Stimulated activated CD8-positive, alpha-beta memory T cell treated with anti-CD3 and anti-CD28 coated beads, Interleukin-4, amount 100 ng/mL, for 48 hours (primary cell): ENCODE measurements around the gene ABHD12.
"Not testable (repeated sequence)": the region's sequence is repeated elsewhere in the genome, so short reads cannot be mapped to it uniquely, and the experiment has no call there.

Source experiments
- DNase-seq: peaks from one replicate; pipeline ENCODE4 v3.0.0-alpha.2; 2020

ABHD12 gene

DNA sequence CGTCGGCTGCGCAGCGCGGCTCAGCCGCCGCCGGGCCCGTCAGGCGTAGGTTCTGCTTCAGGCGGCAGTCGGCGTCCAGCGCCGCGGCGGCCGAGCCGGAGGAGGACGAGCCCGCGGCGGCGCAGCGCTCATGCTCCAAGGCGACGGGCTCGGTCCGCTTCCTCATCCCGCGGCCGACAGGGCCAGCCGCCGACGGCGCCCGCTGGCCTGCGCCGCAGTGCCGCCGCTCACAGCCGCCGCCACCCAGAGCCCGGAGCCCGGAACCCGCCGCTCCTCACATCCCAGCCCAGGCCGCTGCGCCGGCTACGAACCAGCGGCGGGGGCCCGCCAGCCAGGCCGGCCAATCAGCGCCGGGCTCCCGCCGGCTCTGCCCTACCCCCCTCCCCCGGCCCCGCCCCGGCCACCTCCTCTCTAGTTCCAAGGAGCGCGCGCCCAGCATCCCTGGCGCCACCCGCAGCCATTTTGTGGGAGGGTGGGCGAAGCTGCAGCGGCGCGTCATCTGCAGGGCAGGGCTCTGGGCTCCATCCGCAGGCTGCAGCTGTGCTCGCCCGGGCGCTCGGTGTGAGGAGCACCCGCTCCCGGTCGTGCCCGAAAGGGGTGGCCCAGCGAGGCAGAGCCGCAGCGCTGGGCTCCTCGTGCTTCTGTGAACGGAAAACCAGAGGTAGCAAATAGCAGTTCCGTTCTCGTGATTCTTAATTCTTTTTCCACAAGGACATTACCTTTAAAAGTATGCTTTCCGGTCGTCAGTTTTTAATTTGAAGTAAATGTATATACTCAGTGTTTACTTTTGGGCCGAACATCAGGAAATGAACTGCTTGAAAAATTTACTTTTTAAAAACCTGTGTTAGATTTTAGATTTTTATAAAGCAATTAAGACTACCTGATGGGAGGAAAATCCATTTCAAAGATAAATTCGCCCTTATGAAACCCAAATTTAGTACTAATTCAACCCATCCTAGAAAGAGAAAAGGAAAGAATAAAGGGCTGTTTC, at the start of gene ABHD12:
TSS of gene ABHD12 (minus strand) at position 298 of the 991 bp plus-strand sequence. CDS start at position 166, 132 bp downstream.
- peak; percentile 94 for DNase-seq

DNA sequence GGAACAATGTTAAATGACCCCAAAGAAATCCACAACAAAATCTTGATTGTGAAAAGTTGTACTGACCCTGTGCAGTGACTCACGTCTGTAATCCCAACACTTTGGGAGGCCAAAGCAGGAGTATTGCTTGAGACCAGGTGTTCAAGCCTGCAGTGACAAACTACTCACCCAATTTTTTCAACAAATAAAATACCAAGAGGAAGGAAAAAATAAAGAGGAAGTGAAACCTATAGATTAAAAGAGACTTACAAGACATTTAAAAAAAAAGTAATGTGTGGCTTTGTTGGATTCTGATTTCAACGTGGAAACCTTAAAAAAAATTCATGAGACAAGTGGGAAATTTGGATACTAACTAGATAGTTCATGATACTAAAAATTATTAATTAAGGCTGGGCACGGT, 48.7 kb upstream of the ABHD12 start:
- DNase-seq: no peak

DNA sequence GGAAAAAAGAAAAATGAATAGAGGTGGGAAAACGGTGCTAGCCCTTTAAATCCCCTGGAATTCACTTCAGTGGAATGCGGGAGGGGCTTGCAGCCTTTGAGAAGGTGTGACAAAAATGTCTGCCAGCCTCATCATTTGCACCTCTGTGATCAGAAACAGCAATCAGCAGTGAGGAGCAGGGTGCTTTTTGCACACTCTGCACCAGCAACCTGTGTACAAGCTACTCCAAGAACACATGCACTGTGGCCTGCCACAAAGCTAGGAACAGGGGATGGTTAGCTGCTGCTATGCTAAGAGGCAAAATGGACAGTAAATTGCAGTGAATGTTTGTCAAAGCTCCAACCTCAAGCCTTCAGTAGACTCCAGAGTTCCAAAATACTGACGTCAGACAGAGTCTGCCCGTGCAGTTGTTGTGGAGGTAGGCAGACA, 46.5 kb upstream of the ABHD12 start:
- DNase-seq: no peak

DNA sequence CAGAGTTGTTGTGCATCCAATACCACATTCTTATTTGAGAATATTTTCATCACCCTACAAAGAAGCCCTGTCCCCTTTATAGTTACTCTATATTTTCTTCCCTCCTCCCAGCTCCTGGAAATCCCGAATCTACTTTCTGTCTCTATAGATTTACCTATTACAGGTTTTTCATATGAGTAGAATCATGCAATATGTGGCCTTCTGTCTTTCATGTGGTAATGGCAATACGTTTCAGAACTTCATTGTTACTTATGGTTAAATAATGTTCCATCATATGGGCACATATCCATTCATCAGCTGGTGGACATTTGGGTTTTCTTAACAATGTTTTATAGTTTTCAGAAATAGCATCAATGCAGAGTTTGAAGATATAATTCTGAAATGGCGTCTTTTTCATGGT, 33.9 kb upstream of the ABHD12 start:
- DNase-seq: no peak

DNA sequence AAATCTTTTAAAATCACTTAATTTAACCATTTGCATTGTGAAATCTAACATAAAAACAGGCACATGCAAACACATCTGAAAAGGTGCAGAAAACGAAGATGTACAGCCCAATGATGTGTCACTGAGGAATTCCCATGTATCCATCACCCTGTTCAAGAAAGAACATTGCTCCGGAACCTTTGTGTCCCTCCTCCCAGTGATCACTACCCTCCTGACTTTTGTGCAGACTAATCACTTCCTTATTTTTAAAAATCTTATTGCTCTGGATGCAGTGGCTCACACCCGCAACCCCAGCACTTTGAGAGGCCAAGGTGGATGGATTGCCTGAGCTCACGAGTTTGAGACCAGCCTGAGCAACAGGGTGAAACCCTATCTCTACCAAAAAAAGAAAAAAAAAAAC, 31.4 kb upstream of the ABHD12 start:
- no peak for DNase-seq

DNA sequence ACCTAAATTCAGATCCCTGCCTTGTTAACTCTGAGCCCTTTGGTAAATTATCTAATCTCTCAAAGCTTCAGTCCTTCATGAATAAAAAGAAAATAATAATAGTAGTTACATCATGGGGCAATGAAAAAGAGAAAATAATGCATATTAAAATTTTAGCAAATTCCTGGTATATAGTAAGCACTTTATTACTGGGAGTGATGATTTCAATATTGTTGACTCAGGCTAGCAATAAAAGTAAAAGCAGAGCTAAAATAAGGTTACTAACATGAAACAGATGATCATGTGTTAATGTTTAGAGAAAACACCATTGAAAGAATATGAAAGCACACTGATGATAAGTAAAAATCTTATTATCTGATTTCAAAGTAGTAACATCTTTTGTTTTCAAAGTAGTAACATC, 30.5 kb upstream of the ABHD12 start:
- DNase-seq: no peak

DNA sequence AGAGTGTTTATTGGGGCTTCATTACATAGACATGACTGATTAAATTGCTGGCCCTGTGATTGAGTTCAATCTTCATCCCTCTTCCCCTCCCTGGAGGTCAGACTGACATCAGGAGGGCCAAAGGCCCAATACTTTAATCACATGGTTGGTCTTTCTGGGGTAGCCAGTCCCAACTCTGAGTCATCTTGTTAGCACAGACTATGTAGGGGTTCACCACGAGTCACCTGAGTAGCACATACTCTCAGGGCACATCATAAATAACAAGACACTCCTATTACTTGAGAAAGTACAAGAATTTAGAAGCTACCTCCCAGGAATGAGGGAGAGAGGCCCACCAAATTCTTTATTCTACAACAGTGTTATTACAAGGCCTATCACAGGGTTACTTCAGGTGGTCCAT, 28.1 kb upstream of the ABHD12 start:
- DNase-seq: no peak

DNA sequence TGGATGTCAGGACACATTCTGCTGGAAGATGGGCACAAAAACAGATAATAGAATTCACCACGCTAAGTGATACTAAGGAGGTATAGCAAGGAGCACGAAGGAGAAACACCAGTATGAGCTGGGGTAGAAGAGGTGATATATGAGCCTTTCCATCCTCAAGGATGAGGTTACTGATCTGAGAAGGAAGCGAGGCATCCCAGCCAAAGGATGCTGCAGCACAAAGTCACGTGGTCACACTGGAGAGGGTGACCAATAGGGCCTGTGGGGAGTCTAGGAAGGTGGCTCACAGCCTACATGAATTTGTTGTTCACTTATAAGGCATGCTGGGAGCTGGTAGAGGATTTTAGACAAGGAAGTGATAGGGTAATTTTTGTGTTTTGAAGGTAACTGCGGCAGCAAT, 18.3 kb upstream of the ABHD12 start:
- DNase-seq: no peak

DNA sequence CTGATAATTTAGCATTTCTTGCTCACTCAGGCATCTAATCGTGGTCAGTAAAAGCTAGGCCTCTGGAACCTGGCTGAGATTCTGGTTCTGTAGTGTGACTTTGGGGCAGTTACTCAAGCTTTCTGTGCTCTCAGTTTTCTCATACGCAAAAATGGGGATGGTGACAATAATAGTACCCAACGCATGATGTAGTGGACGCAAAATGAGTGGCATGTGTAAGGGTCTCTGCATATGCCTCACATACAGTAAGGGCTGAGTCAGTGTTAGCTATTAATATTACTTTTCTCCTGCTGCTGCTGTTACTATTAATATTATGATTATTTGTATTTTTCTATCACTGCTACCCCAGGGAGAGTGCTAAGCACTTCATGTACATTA, 17.5 kb upstream of the ABHD12 start:
- DNase-seq: no peak

DNA sequence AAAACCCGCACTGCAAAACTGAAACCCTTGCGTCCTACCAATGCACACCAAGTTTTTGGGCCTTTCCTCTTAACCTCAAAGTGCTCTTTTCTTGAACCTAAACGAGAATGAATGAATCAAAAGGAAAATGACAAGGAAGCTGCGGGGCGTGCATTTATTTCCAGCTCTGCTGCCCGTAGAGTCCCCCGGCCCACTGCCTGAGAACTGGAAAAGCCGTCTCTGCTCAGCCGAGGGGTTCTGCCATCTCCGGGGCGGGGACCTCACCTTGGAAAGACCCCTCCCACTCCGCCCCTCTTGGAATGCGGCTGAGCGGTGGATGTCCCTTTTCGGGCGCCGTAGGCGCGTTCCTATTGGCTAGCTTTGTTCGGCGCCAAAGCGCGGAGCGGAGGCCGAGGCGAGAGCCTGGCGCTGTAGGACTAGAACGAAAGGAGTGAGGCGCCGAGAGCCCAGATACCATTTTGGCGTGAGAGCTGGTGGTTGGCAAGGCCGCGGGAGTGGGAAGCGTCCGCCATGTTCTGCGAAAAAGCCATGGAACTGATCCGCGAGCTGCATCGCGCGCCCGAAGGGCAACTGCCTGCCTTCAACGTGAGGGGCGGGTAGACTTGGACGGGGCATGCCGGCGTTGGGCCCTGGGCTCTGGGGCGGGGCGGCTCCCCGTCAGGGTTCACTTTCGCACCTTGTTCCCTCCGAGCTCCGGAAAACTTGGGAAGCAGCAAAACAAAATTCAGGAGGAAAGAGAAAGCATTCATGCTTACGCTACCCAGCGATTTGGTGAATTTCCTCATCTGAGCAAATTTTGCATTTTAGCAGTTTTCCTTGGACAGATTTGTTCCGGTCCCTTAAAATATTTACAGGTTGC, 16.9 kb upstream of the ABHD12 start, which contains the start of gene GINS1:
TSS of gene GINS1 (plus strand) at position 363 of the 859 bp plus-strand sequence. CDS start at position 511, 148 bp downstream.
- DNase-seq: peak; percentile 93

DNA sequence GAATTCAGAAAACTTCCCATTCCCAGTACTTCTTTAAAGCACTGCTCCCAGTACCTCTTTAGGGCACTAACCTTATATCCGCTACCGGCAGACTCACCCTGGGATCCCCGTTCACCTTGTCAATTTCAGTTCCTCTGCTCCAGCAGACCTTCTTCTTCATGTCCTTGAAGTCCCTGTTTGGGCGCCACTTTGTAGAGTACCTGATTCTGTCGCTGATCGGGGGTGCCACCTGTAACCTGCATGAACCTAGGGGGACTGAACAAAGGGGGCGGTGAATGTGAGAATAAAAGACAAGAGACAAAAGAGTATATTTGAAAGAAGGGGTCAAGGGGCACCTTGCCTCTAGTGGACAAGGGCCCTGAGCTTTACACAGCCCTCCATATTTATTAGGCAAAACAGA, 11.9 kb upstream of the ABHD12 start:
- DNase-seq: no peak

DNA sequence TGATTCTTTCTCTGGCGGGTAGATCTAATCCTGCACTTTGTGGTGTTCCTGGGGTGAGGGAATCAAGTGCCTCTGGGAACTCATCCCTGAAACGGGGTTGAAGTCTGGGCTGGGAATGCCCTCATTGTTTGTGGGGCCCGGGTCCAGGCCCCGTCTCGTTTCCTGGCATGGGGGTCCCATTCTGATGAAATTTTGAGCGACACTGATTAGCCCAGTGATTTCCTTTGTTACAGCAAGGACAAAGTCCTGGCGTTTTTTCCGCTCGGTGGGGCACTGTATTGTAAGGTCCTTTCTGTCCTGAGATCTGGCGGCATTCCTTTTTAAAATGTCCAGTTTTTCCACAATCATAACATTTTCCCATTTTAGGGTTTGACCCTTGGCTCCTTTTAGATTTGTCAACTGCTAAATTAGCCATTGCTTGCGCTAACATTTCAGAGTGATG, 9.7 kb upstream of the ABHD12 start:
- DNase-seq: not testable (repeated sequence)

DNA sequence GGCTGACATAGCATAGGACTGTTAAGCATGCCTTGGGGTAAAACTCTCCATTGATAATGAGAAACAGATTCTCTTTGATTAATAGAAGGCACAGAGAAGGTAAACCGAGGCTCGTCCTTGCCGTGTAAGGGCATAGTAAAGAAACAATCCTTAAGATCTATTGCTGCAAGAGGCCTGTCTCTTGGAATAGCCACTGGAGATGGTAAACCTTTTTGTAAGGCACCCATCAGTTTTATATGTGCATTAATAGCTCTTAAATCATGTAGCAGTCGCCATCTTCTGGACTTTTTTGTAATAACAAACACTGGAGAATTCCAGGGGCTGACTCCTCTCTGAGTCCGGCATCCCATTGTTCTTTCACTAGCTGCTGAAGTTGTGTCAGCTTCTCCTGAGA, 8.4 kb upstream of the ABHD12 start:
- no peak for DNase-seq

DNA sequence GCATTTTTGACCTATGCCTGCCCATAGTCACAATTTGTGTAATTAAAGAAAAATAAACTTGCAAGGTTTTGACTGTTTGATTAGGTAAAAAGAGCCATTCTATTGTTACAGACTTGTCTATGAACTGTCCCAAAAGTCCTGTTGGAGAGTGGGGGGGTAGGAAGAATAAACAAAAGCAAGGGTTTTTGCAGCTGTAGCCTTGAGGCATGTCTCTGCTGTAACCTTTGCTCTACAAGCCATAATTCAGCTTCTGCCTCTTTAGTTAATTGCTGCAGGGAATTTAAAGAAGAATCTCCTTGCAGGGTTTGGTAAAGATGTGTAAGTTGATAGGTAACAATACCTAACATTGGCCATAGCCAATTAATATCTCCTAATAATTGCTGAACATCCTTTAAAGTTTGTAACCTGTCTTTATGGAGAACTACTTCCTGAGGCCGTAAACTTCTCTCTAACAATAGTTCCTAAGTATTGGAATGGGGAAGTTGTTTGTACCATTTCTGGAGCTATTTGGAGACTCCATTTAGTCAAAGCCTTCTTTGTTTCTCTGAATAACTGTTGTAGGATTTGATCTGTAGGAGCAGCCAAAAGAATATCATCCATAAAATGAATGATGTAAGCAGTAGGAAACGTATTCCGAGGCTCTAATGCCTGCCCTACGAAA, 7.9 kb upstream of the ABHD12 start:
- no peak for DNase-seq

DNA sequence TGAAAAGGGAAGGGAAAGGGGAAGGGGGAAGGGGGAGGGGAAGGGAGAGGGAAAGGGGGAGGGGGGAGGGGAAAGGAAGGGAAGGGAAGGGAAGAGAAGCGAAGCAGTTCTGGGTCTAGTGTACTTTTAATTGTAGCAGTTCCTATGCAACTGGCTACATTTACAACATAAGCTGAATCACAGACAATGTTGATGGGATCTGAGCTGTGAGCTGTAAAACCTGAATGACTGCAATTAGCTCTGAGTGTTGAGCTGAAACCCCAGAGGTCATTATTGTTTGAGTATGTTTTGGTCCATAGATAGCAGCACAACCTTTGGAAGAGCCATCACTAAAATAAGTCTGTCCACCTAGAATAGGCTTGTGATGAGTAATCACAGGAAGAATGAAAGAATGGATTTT, 7.2 kb upstream of the ABHD12 start:
- DNase-seq: no peak

DNA sequence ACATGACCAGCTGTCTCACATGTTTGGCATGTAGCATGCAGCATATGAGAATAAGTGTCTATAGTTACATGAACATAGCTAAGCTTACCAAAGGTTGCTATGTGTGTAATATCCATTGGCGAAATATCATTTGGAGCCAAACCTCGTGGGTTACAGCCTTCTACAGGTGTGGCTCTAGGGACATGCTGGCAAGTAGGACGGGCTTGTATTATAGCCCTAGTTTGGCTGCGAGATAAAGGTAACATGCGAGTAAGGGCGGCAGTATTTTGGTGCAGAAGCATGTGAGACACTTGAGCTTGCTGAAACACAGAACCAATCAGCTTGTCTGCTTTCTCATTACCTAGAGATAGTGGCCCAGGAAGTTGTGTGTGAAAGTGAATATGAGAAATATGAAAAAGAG, 6.5 kb upstream of the ABHD12 start:
- no peak for DNase-seq

DNA sequence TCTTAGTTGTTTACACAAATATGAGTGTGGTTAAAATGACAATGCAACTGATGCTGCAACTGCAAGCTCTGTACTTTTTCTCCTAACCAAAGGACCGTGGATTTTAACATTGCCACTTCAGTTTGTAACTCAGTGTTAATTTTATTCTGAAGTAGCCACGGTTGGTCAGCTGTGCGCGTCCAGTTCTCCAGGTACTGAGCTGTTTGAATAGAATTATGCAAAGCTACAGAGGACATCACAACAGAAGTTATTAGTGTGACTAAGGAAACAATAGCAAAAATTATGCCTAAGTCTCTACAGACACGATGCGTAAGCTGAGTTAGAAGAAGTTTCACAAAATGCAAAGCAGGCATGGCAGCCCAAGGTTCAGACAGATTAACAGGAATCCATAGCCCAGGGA, 4.4 kb upstream of the ABHD12 start:
- no peak for DNase-seq

DNA sequence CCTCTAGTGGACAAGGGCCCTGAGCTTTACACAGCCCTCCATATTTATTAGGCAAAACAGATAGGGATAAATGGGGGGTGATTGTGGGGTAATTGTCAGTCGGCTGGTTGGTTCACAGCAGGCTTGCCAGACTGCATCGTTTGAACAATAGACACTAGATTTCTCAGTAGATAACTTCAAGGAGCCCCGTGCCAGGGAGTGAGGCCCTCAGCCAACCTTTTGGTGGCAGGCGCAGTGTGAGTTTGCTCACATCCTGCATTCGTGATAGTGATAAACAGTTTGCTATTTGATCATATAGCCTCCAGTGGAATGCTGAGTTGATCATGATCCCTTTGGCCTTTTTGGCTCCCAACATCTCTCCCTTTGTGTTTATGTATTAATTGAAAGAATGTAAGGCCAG, 3.6 kb upstream of the ABHD12 start:
- DNase-seq: no peak

DNA sequence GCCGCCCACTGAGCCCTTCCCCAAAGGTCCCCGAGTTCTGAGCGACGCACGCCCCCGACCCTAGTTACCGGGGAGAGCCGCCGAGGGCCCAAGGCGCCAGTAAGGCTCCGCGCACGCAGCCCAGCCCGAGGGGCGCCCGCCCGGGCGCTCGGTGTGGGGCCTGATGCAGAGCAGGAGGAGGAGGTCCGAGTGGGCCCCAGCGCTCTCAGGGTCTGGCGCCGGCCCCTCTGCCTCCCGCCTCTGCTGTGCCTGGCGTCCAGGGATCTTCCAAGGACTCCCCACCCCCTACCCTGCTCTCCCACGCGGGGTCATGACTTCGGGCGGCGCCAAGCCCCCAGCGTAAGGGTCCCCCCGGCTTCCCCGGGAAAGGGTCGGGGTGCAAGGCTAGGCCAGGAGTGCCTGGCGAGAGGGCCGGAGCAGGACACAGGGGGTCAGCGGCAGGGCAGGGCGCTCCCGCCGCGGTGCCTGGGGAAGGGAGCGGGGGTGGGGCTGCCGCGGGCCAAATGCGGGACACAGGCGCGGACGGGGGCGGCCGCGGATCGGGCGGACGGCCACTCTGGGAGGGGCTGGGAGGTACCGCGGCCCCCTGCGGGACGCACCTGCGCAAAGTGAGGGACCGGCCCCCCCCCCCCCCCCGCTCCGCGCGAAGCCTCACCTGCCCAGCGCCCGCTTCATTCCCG, 637 bp downstream of the ABHD12 start:
- DNase-seq: peak; percentile 42

DNA sequence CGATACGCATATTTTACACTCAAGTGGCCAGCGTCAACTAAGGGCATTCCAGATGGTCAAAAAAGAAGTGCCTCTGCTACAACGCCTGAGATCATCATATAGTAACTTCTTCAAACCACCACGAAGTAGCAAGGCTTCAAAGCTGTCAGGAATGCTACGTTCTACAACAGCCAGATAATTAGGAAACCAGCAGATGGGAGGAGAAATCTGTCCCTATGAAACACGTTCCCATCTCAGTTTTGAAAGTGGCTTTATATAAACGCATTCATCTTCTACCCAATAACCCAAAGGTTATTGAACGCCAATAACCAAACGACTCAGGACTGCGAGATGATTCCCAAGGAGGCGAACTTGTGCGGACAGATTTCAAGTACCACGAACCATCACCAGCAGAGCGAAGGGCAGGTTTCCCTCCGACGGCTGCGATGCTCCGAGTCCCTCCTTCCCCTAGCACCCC, 1.2 kb downstream of the ABHD12 start:
- DNase-seq: no peak

DNA sequence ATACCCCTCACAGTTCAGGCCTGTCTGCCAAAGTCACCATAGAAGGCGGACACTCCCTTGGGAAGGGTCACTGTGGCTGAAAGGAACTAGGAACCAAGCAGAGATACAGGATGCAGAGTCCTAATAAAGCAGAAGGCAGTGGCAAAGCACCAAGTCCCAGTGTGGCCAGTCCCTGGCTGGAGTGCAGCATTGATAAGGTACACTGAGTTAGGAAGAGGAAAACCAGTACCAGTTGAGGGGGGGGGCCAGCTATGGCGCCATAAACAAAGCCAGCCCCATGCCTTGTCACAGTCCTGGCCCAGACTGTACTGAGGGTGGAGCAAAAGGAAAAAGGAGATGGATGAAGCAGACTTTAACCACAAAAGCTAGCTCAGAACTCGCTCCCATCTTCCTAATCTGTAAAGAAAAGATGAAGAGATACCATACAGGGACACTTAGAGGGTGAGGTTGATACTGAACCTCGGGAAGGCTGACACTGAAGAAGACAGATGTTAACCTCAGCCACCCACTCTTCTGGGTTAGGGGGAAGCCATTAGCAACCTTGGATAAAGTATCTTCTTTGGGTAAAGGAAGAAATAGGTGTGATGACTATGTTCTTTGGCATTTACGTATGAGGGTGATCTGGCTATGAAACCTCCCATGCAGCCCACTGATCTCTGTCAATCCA, 7.8 kb downstream of the ABHD12 start:
- DNase-seq: no peak
